Nephron progenitor cell (in vitro differentiated cells): ENCODE measurements around the gene SEPSECS.
"Not testable (repeated sequence)": the region's sequence is repeated elsewhere in the genome, so short reads cannot be mapped to it uniquely, and the experiment has no call there.

ENCODE experiments used
- DNase-seq: peaks from one replicate; pipeline ENCODE4 v3.0.0; 2021
- H3K27ac Mint-ChIP-seq: 2 replicates; pipeline ENCODE4 v1.8.0; 2021; ENCODE audit warnings: mild to moderate bottlenecking, moderate library complexity, mixed read lengths
- H3K27me3 Mint-ChIP-seq: 2 replicates; pipeline ENCODE4 v1.8.0; 2021; ENCODE audit warnings: mild to moderate bottlenecking, low read depth, mixed read lengths; ENCODE audit not compliant: poor library complexity
- H3K36me3 Mint-ChIP-seq: 2 replicates; pipeline ENCODE4 v1.8.0; 2021; ENCODE audit warnings: low read depth, mixed read lengths
- H3K4me1 Mint-ChIP-seq: 2 replicates; pipeline ENCODE4 v1.8.0; 2021; ENCODE audit warnings: mixed read lengths
- H3K4me3 Mint-ChIP-seq: 2 replicates; pipeline ENCODE4 v1.8.0; 2021; ENCODE audit warnings: mild to moderate bottlenecking, moderate library complexity, mixed read lengths
- H3K9me3 Mint-ChIP-seq: 2 replicates; pipeline ENCODE4 v1.8.0; 2021; ENCODE audit warnings: mild to moderate bottlenecking, moderate library complexity, mixed read lengths
- CTCF ChIP-seq: fragments of 200-600 bp; sonication (generic); IDR thresholded peaks from 2 replicates; pipeline ENCODE4 v1.5.0; 2021; ENCODE audit warnings: antibody characterized with exemption

SEPSECS gene

GRCh38 chr4:25090516-25090915, 69.7 kb downstream of the SEPSECS start:
- Mint-ChIP-seq H3K4me1 (peaks cover 24% of the 10 kb centered on the region), H3K27me3 (no peaks in the 10 kb centered on the region), H3K4me3 (no peak overlapping the region), H3K9me3 (peaks cover 23% of the 10 kb centered on the region), H3K27ac (peak overlapping the region; percentile 72), H3K36me3 (peaks cover 16% of the 10 kb centered on the region)
- DNase-seq: no peak
- no peak for TF ChIP-seq CTCF

- peaks cover 19% of the 10 kb centered on the region for H3K9me3 Mint-ChIP-seq
- no peak overlapping the region for H3K27ac Mint-ChIP-seq
- peaks cover 12% of the 10 kb centered on the region for H3K36me3 Mint-ChIP-seq
- TF ChIP-seq CTCF: no peak
- DNase-seq: no peak
- no peaks in the 10 kb centered on the region for H3K27me3 Mint-ChIP-seq
- H3K4me1 Mint-ChIP-seq: peaks cover 20% of the 10 kb centered on the region
- no peak overlapping the region for H3K4me3 Mint-ChIP-seq
These were observed 71.0 kb downstream of the SEPSECS start for GRCh38 chr4:25089051-25089763.

- H3K4me1 Mint-ChIP-seq: peaks cover 20% of the 10 kb centered on the region
- H3K9me3 Mint-ChIP-seq: peaks cover 10% of the 10 kb centered on the region
- no peak overlapping the region for H3K27ac Mint-ChIP-seq
- no peak for TF ChIP-seq CTCF
- peaks cover 3% of the 10 kb centered on the region for H3K27me3 Mint-ChIP-seq
- H3K36me3 Mint-ChIP-seq: peaks cover 4% of the 10 kb centered on the region
- DNase-seq: no peak
- no peak overlapping the region for H3K4me3 Mint-ChIP-seq
These were observed 71.9 kb downstream of the SEPSECS start for GRCh38 chr4:25088093-25088952.

- no peaks in the 10 kb centered on the region for H3K9me3 Mint-ChIP-seq
- H3K27ac Mint-ChIP-seq: no peak overlapping the region
- H3K36me3 Mint-ChIP-seq: no peaks in the 10 kb centered on the region
- H3K27me3 Mint-ChIP-seq: peaks cover 3% of the 10 kb centered on the region
- peaks cover 8% of the 10 kb centered on the region for H3K4me1 Mint-ChIP-seq
- H3K4me3 Mint-ChIP-seq: no peak overlapping the region
- TF ChIP-seq CTCF: no peak
- no peak for DNase-seq
These were observed 74.6 kb downstream of the SEPSECS start for GRCh38 chr4:25085671-25086070.

GRCh38 chr4:25083441-25083840, 76.8 kb downstream of the SEPSECS start:
- H3K4me3 Mint-ChIP-seq, H3K9me3 Mint-ChIP-seq, H3K4me1 Mint-ChIP-seq, H3K27ac Mint-ChIP-seq, H3K36me3 Mint-ChIP-seq, H3K27me3 Mint-ChIP-seq, DNase-seq: not testable (repeated sequence)

- H3K4me3 Mint-ChIP-seq: no peak overlapping the region
- peaks cover 15% of the 10 kb centered on the region for H3K27me3 Mint-ChIP-seq
- H3K9me3 Mint-ChIP-seq: no peaks in the 10 kb centered on the region
- H3K36me3 Mint-ChIP-seq: no peaks in the 10 kb centered on the region
- H3K27ac Mint-ChIP-seq: no peak overlapping the region
- DNase-seq: no peak
- H3K4me1 Mint-ChIP-seq: peaks cover 9% of the 10 kb centered on the region
- no peak for TF ChIP-seq CTCF
These were observed 78.3 kb downstream of the SEPSECS start for GRCh38 chr4:25081866-25082471.
